GM12891 (cell line): Measurements from ENCODE around the gene RUNX2.

Experiments used
- POLR2A ChIP-seq: IDR thresholded peaks from 2 replicates; pipeline ENCODE4 v1.6.1; 2011; ENCODE audit warnings: low read depth, low read length, control low read depth
- POLR2AphosphoS5 ChIP-seq: IDR thresholded peaks from 2 replicates; pipeline ENCODE4 v1.6.1; 2011; ENCODE audit warnings: low read depth, low read length, control low read depth
- POU2F2 ChIP-seq: IDR thresholded peaks from 2 replicates; pipeline ENCODE4 v1.6.1; 2011; ENCODE audit warnings: low read depth, mild to moderate bottlenecking, control low read depth, low read length, moderate library complexity

- no peak for TF ChIP-seq POLR2A
- no peak for TF ChIP-seq POU2F2
- TF ChIP-seq POLR2AphosphoS5, result no peak
These were observed 330.3 kb downstream of the RUNX2 start for GRCh38 chr6:45658400-45658799.
